Stimulated activated CD4-positive, alpha-beta T cell treated with anti-CD3 and anti-CD28 coated beads, Interleukin-4, amount 100 ng/mL, for 24 hours (primary cell): ENCODE measurements around the gene CCT5.
A peak's percentile ranks its signal among the peaks of the same experiment; 100 is the strongest.
"Not testable (repeated sequence)": the region's sequence is repeated elsewhere in the genome, so short reads cannot be mapped to it uniquely, and the experiment has no call there.

Experiments
- DNase-seq: peaks from one replicate; pipeline ENCODE4 v3.0.0-alpha.2; 2020

Gene CCT5

DNA sequence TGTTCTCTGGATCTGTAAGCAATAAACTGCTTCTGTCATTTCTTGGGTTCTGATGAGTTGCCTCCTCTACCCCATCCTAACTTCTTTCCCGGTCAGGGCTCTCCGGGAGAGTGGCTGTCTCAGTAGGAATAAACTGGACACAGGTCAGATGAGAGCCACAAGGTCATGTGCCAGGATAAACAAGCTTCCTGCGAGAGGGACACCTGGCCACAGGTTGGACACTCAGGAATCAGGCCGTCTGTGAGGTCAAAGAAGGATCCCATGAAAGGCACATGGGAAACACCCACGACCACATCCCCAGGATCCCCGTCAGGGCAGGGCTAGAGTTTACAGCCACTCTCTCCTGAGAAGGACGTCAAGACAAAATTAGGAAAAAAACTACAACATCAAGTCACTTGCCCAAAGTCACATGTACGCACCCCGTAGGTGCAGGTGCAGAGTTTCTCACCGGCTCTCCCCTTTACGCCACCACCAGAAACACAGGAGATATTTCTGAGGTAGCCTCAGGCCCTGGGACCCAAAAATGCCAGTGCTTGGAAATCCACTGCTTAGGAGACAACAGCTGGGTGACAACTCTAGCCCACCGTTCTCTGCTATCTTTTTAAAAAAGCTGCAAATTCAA lies 28.7 kb downstream of the CCT5 start:
- DNase-seq, result no peak

DNA sequence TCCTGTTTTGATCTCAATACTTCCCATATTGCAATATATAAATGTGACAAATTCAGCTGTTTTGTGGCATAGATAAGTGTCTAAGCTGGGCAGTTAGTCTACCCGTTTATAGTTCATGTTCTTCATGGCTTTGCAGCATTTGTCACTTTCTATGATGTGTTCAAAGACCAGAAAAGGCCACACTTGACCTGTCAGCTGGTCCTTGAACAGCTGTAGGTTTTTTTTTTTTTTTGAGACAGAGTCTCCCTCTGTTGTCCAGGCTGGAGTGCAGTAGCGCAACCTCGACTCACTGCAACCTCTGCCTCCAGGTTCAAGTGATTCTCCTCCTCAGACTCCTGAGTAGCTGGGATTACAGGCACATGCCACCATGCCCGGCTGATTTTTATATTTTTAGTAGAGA lies 29.2 kb downstream of the CCT5 start:
- no peak for DNase-seq

DNA sequence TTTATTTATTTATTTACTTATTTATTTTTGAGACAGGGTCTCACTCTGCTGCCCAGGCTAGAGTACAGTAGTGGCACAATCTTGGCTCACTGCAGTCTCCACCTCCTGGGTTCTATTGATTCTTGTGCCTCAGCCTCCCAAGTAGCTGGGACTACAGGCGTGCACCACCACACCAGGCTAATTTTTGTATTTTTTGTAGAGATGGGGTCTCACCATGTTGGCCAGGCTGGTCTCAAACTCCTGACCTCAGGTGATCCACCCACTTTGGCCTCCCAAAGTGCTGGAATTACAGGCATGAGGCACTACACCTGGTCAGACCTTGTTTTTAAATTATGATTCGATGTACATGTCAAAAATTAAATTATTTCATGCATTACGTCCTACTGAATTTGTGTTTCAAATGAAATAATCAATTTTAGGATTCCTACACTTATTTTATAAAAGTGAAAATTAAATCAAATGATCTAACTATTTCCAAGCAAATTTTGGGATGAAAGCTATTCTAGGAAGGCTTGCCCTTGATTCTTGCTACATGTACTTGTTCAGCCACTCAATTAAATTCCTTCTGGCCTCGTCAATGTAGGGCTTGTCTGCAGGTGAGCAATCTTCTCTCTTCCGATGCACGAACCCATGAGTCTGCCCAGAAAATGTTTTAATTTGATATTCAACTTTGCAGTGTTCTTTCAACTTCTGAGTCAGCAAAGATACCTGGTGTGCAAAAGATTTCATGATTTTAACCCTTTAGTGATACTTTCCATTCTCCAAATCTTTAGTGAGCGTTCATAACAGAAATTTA lies 30.0 kb downstream of the CCT5 start:
- no peak for DNase-seq

DNA sequence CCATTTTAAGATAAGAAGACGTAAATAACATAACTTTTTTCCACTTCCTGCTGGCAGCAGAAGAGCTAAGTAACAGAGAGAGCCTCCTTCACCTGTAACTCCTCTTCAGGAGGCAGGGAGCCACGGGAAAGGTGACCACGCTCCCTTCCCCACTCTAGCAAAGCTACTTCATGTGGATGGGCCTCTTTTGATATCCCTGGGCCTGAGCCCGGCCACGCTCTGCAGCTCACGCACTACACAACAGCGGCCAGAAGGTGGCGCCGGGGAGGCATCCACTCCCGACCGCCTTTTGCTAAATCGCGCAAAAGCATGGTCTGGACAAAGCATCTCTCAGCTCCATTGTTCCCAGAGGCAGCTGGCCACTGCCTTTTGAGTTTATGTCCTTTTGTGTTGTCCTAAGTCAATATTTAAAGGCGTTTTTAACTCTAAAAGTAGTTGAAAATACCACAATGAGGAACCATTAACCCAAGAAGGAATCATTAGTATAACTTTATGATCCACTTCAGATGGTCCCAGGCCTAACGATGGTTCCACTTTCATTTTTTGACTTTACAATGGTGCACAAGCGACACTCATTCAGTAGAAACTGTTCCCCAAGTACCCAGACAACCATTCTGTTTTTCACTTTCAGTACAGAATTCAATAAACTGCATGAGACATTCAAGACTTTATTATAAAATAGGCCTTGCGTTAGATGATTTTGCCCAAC lies 34.0 kb downstream of the CCT5 start:
- peak; percentile 83 for DNase-seq

DNA sequence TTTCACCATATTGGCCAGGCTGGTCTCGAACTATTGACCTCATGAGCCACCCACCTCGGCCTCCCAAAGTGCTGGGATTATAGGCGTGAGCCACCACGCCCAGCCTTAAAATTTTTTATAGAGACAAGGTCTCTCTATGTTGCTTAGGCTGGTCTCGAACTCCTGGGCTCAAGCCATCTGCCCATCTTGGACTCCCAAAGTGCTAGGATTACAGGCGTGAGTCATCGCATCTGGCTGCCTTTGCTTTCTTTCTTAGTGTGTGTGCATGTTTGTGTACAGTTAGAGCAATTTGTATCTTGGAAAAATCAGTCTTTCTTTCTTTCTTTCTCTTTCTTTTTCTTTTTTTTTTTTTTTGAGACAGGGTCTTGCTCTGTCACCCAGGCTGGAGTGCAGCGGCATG lies 35.3 kb downstream of the CCT5 start:
- DNase-seq, result not testable (repeated sequence)

DNA sequence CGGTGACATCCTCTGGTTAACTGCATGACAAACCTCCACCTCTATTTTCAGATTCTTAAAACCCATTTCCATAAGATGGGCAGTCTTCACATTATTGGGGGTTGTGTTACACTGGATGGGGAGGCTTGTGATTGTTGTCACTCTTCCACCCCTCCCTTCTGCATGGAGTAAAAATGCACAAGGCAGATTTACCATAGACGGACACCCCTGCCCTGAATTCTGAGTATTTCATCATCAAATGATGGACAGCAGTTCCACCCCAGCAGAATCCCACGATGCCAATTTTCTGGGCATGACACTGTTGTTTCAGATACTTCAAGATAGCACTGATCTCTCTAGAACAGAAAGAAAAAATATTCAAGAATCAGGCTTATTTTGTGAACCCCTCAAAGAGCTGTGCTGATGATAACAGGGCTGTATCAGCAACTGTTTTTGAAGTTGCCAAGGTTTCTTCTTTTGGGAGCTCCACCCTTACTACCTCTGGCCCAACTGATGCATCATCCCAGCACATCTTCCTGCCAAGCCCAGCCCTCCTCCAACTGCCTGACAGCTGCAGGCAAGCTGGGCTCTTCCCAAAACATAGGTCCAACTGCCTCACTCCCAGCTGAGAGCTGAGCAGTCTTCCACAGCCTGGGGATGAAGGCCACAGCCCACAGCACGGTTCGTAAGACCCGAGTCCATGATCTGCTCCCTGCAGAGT lies 36.2 kb downstream of the CCT5 start:
- DNase-seq, result no peak

DNA sequence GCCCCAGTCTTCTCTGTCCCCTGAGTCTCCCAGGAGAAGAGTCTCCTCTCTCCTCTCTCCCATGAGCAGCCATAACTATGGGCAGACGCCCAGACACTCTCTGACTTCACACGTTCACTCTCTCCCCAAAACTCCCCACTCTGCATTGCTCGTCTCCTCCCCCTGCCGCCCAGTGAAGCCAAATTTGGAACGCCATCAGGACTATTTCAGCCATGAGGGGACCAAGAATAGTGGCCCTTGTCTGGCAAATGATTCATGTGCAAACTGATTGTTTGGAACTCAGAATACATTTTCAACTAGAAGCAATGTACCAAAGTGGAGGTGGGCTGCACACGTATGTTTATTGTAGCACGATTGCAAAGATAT lies 36.8 kb downstream of the CCT5 start:
- no peak for DNase-seq

DNA sequence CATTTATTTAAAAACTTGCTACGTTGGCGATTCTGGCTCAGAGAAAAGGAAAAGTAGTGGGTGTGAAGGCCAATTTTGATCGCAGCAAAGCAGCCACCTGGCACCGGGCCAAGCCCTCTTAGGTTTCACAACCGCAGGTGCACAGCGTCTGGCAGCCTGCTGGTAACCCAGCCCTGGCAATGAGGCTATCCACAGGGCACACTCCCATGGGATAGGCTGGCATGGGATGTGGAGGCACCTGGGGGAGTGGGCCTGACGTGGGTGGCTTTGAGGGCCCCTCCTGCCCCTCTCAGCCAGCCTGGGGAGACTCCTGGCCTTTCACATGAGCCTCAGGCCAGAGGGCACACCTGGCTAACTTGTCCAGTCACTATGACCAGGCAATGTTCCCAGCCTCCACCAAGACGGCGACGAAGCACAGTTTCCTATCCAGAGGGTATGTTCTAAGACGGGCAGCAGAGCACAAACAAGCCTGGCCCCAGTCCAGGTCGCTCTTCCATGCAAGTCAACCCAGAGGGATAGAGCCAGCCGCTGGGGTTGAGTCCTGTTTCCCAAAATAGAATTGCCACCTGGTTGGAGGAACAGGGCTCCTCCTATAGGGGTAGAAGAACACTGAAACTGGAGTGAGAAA lies 38.6 kb downstream of the CCT5 start:
- peak; percentile 18 for DNase-seq

DNA sequence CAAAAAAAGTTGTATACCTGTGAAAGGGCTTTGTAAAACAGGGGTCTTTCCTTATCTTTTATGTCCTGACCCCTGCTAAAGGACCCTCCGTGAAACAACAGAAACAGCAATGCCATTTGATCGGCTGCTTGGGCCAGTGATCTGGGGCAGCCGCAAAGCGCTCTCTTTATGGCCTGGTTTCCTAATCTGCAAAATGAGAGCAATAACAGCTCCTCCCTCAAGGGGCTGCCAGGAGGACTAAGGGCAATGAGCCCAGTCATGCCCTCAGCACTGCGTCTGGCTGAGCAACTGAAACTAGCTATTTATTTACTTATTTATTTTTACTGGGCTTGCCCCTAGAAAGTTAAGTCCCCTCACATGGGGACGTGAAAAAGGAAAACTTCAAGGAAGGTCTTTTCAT lies 39.3 kb downstream of the CCT5 start:
- no peak for DNase-seq

DNA sequence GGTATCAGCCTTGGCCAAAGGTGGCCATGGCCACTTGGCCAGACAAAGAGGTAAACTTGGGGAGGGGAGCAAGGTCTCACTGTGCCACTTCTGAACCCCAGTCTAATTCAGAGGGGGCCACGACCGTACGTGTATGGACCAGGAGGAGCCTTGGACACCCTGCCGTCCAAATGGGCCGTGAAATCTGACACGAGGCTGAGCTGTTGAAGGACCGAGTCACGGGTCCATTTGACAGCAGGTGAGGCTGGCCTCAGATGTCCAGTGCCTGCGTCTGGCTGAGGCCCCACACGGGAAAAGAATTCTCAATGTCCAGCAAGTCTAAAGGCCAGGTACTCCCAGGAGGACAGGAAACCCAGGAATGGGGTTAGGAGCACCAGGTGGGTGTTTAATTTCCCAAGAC lies 39.9 kb downstream of the CCT5 start:
- no peak for DNase-seq

DNA sequence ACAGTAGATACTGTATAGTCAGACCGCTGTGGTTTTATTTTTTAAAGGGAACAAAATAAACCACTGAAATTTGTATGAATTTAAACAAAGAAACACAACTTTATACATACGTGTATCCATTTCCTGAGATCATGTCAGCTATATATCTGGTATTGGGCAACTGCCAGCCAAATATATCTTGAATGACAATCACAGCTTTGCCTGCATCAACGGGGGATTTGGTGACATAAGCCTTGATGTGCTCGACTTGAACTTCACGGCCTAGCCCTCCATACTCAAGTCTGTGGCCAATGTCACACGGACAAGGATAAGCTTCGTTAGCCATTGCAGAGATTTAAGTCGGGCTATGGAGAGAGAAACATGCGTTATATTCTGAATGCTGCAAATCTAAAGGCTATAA lies 40.4 kb downstream of the CCT5 start:
- no peak for DNase-seq

DNA sequence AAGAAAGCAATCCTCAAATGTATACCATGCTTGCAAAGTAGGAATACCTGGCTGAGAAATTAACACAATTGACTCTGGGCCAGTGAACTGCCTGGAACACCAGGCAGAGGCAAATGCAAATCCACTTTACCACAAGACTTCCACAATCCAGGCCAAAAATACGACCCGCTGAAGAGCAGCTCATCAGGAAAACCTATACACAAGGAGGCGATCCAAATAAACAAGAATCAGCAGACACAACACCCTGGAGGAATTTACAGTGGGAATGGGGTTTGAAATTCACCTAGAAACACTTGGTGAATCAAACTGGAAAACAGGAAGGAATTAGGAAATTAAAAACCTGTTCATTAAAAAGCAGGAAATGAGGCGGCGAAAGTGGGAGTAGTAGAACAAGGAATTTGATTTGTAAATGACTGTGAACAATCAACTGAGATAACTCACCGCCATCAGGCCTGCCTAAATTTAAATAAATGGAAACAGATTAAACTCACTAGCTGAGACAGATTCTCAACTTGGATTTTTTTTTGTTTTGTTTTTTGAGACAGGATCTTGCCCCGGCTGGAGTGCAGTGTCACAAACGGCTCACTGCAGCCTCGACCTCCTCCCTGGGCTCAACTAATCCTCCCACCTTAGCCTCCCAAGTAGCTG lies 41.7 kb downstream of the CCT5 start:
- no peak for DNase-seq

DNA sequence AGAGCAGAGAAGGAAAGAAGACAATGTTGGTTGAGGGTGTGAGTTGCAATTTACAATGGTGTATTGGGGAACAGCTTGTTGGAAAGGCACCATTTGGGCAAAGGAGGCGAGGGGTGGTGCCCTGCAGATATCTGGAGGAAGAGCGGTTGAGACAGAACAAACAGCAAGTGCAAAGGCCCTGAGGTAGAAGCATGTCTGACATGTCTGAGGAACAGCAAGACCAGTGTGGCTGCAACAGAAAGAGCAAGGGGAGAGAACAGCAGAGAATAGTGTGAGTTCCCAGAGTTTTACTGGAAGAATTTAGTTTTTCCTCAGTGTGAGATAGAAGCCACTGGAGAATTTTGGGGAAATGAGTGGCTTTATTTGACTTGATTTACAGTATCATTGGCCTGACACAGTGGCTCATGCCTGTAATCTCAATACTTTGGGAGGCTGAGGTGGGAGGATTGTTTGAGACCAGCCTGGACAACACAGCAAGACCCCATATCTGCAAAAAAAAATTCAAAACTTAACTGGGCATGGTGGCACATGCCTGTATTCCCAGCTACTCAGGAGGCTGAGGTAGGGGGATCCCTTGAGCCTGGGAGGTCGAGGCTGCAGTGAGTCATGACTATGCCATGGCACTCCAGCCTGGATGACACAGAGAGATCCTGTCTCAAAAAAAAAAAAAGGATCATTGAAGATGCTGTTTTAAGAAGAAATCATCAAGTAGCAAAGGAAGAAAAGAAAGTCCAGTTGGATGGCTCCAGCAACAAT lies 44.0 kb downstream of the CCT5 start:
- no peak for DNase-seq

DNA sequence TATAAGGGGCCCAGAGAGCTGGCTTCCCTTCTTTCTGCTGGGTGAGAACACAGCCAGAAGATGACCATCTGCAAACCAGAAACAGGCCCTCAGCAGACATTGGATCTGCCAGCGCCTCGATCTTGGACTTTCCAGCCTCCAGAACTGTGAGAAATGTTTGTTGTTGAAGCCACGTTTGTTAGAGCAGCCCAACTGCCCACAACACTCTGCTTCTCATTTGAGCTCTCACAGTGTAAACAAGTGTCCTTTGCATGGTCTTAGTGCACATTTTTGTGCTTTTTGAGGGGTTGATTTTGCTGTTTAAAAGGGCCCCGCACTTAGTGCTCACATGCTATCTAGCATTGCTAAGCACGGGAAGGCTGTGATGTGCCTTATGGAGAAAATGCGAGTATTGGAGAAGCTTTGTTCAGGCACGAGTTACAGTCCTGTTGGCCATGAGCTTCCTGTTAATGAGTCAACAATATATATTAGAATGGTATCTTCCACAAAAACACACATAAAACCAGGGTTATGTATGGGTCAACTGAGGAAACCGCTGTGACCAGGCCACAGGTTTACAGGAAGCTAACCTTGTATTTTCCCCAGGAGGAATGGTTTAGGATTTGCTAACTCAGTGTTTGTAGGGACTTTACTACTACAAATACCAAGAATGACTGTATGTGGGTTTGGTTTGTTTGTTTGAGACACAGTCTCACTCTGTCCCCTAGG lies 45.7 kb downstream of the CCT5 start:
- no peak for DNase-seq

DNA sequence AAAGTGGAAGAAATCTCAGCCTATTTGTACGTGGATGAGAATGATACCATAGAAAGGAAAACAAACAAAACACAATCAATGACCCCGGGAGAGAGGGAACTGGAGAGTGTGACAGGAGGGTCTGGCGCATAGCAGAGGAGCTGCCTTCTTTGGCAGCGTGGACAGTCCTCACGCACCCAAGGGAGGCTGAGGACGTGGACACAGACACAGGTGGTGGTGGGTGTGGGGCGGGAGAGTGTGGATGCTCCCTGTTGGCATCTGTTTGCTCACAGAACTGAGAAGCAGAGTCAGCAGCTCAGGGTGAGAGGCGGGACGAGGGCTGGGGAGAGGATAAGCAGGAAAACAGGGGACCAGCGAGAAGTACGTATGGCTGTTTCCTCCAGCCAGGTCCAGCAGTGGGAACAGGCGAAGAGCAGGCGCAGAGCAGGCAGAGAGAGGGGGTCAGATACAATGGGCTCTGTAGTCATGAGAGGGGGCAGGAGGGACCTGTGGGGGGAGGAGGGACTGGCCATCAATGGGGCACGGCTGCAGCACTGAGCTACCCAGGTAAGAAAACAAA lies 47.6 kb downstream of the CCT5 start:
- no peak for DNase-seq

DNA sequence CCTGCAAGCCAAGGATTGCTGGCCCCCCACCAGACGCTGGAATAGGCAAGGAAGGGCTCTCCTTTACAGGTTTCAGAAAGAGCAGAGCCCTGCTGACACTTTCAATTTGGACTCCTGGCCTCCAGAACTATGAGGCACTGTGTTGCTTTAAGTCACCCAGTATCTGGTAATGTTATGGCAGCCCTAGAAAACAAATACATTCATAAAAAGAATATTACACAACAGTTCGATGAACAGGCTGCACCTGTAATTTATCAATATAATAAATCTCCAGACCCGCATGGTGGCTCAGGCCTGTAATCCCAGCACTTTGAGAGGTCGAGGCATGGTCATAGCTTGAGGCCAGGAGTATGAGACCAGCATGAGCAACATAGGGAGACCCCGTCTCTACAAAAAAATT lies 50.2 kb downstream of the CCT5 start:
- DNase-seq, result no peak

DNA sequence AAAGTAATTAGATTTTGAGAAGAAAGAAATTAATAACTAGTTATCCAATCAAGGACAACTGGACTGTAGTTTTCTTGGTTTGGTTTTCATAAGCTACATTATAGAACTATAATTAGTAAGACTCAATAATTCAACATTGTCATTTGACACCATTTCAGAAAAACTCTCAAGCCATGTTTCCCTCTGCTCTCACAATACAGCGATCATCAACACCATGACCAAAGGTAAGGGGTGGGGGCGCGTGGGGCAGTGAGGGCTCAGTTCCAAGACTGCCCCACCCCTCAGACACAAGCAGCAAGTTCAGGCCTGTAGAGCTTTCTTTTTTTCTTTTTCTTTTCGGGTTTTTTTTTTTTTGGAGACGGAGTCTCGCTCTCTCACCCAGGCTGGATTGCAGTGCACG lies 51.2 kb downstream of the CCT5 start:
- no peak for DNase-seq

DNA sequence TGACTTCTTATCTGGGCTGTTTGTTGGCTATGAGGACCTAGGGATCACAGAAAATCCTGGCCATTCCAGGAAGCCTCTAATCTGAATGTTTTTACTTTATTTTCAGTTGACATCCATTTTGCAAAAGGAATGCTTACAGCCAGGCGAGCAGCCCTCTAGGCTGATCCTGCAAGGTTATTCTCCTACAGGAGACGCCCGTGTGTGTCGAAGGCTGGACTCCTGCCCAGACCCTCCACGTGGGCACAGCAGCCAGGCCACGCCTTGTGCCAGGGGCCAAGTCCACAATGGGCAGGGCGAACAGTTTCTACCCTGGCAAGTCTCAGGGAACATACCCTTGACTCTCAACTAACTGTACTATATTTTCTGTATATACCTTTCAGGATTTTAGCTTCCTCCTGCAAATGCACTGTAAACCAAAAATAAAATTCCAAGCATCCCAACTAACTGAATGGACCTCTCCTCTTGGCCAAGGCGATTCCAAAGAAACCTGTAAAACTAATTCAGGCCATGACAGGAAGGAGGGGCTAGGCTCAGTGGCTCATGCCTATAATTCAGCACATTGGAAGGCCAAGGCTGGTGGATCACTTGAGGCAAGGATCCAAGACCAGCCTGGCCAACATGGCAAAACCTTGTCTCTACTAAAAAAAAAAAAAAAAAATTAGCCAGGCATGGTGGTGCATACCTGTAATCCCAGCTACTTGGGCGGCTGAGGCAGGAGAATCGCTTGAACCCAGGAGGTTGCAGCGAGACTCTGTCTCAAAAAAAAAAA lies 51.9 kb downstream of the CCT5 start:
- DNase-seq, result no peak

DNA sequence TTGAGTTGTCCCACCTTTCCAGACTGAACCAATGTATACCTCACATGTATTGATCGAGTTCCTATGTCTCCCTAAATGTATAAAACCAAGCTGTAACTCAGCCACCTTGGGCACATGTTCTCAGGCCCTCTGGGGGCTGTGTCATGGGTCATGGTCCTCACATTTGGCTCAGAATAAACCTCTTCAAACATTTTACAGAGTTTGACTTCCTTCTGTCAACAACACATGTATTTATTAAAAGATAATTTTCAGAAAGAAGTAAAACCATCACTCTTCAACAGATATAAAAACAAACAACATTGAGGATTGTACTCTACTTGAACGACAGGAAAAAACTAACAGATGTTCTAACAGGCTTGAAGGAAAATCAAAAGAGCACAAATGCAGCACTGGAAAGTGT lies 53.1 kb downstream of the CCT5 start:
- no peak for DNase-seq

DNA sequence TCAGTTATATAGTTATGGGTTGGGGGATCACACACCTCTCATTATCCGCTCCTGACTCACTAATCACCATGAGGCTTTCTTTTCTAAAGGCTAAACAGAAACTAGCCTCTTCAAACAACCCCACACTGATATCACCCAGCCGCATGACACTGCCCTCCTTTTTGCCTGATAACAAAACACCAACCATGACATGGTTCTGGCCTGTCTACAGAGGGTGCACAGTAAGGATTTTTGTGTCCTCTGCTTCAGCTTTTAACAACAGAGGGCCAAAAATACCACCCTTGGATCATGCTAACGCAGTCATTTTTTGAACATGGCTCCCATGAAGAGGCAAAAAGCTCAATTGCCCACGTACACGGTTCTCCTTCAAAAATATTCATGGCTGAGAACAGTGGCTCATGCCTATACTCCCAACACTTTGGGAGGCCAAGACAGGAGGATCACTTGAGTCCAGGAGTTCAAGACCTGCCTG lies 53.7 kb downstream of the CCT5 start:
- no peak for DNase-seq
